HG03045 (cell line): Measurements from ENCODE around the gene SHANK2.

Experiments
- ATAC-seq: cut with Tn5 transposase; IDR thresholded peaks from one replicate; pipeline ENCODE4 v1.9.1; 2021; ENCODE audit warnings: mild to moderate bottlenecking, moderate library complexity; ENCODE audit not compliant: unreplicated experiment

Gene SHANK2

GRCh38 chr11:71222318-71223080 lies 29.9 kb downstream of the SHANK2 start:
- ATAC-seq = no peak

GRCh38 chr11:71221821-71222220 lies 30.6 kb downstream of the SHANK2 start:
- no peak for ATAC-seq

- ATAC-seq = no peak
Measured at GRCh38 chr11:71221201-71221600, 31.2 kb downstream of the SHANK2 start.

GRCh38 chr11:71218789-71219499 lies 33.4 kb downstream of the SHANK2 start:
- ATAC-seq = no peak

- no peak for ATAC-seq
Measured at GRCh38 chr11:71215425-71215965, 36.9 kb downstream of the SHANK2 start.

GRCh38 chr11:71214553-71215424 lies 37.6 kb downstream of the SHANK2 start:
- no peak for ATAC-seq

GRCh38 chr11:71213696-71214552 lies 38.5 kb downstream of the SHANK2 start:
- no peak for ATAC-seq

- no peak for ATAC-seq
Measured at GRCh38 chr11:71212871-71213559, 39.4 kb downstream of the SHANK2 start.

- no peak for ATAC-seq
Measured at GRCh38 chr11:71211631-71212030, 40.7 kb downstream of the SHANK2 start.

- ATAC-seq = no peak
Measured at GRCh38 chr11:71210861-71211260, 41.5 kb downstream of the SHANK2 start.

GRCh38 chr11:71209656-71210055 lies 42.7 kb downstream of the SHANK2 start:
- ATAC-seq = no peak

GRCh38 chr11:71209181-71209580 lies 43.2 kb downstream of the SHANK2 start:
- ATAC-seq = no peak

- no peak for ATAC-seq
Measured at GRCh38 chr11:71208011-71208774, 44.2 kb downstream of the SHANK2 start.

GRCh38 chr11:71207563-71207962 lies 44.8 kb downstream of the SHANK2 start:
- ATAC-seq = no peak

- no peak for ATAC-seq
Measured at GRCh38 chr11:71206186-71206585, 46.2 kb downstream of the SHANK2 start.

GRCh38 chr11:71204748-71205664 lies 47.4 kb downstream of the SHANK2 start:
- no peak for ATAC-seq

GRCh38 chr11:71204294-71204693 lies 48.1 kb downstream of the SHANK2 start:
- no peak for ATAC-seq

- no peak for ATAC-seq
Measured at GRCh38 chr11:71203681-71204080, 48.7 kb downstream of the SHANK2 start.
